Measurements from ENCODE around the gene MCHR2. TPM values are rescaled to one million over a fixed set of nuclear protein-coding genes. Genes with fewer than 3 reads are reported as not detected.

Gene MCHR2
- total and polyA plus RNA-seq, 2 donors (not counting 3 experiments of a cell fraction or from before 2014, with no cell fraction given): not detected

GRCh38 chr6:99871641-99872040, 122.4 kb downstream of the MCHR2 start:
- H3K4me3 ChIP-seq (replicated peaks in 1 of 3; ENCODE audit: insufficient read depth in 1 of 3, low read depth in 1 of 3, low read length in 3 of 3): no peak overlapping the region
- H2AFZ ChIP-seq (ENCODE audit: low read depth, low read length): no peak overlapping the region
- intact Hi-C loops (cut with micrococcal nuclease) (no loop called here), dilution Hi-C loops (cut with MboI; ENCODE audit: extremely low pct_ligation_motif_present, low sequenced_read_pairs) (no loop called here)
- H3K36me3 ChIP-seq (ENCODE audit: control insufficient read depth in 2 of 2, extremely low read depth in 1 of 2, insufficient read depth in 2 of 2, low read length in 2 of 2): no peaks in the 10 kb centered on the region
- H3K79me2 ChIP-seq (ENCODE audit: control insufficient read depth, insufficient read depth, low read length): no peaks in the 10 kb centered on the region
- H3K4me1 ChIP-seq (ENCODE audit: control insufficient read depth, extremely low read depth, insufficient read depth, low read length): no peaks in the 10 kb centered on the region
- no TSS peak for BruUV-seq (replicated peaks)
- FAIRE-seq: no peak
- POLR2A ChIA-PET: no interaction called here
- TF ChIP-seq GATA2 (IDR thresholded peaks at IDR 0.05; ENCODE audit: insufficient read depth, insufficient read length, low read depth, low read length) (no peak), MAX (IDR thresholded peaks at IDR 0.05; ENCODE audit: insufficient read depth, insufficient read length) (no peak), MYC (IDR thresholded peaks at IDR 0.05; ENCODE audit: low read depth, low read length) (no peak), POLR2AphosphoS5 (IDR thresholded peaks at IDR 0.05; ENCODE audit: insufficient read depth, low read depth, low read length) (no peak), JUN (IDR thresholded peaks at IDR 0.05; ENCODE audit: borderline replicate concordance, insufficient read depth, insufficient read length, low read depth) (no peak), FOS (IDR thresholded peaks at IDR 0.05; ENCODE audit: borderline replicate concordance, insufficient read depth, low read length) (no peak), EZH2 (IDR thresholded peaks at IDR 0.05; ENCODE audit: borderline replicate concordance, low read depth, low read length, severe bottlenecking) (no peak), CTCF (IDR thresholded peaks at IDR 0.05; ENCODE audit: extremely low read depth in 1 of 2, insufficient read depth in 1 of 2, low read depth in 1 of 2, low read length in 2 of 2) (no peak), POLR2A (IDR thresholded peaks at IDR 0.05; ENCODE audit: low read depth, low read length) (no peak)
- H3K27ac ChIP-seq (ENCODE audit: insufficient read depth, low read depth, low read length): no peak overlapping the region
- H3K4me2 ChIP-seq (ENCODE audit: insufficient read depth, low read length): no peak overlapping the region
- H3K27me3 ChIP-seq (ENCODE audit: control insufficient read depth in 2 of 2, insufficient read depth in 2 of 2, low read length in 2 of 2): peaks cover 3 to 10% of the 10 kb centered on the region in 2 experiments
- no peaks in the 10 kb centered on the region for H4K20me1 ChIP-seq (replicated peaks; ENCODE audit: control insufficient read depth, extremely low read depth, insufficient read depth, low read length)
- H3K9ac ChIP-seq (replicated peaks; ENCODE audit: extremely low read depth, insufficient read depth, low read length): no peak overlapping the region
- no peaks in the 10 kb centered on the region for H3K9me3 ChIP-seq (replicated peaks; ENCODE audit: control insufficient read depth, insufficient read depth, low read length)
- CTCF ChIA-PET: interaction anchor here (5.3 kb wide), 1 partner anchor 227 kb away, joined by 172 read pairs; no protein-coding TSS in a partner anchor
- no peaks in the 10 kb centered on the region for H3K9me1 ChIP-seq (replicated peaks; ENCODE audit: control insufficient read depth, extremely low read depth, insufficient read depth, low read length)
- no peak for DNase-seq (ENCODE audit: low read depth, low spot score)

All from endothelial cell of umbilical vein (primary cell).